Measurements from ENCODE around the gene NUAK2. TPM values are rescaled to one million over a fixed set of nuclear protein-coding genes. Genes with fewer than 3 reads are reported as not detected.

The NUAK2 gene
- total RNA-seq, 3 donors from 2014 or later (not counting 1 experiment from before 2014, with no cell fraction given), result 17.3 to 21.7 (median 21.5) TPM

- no peaks in the 10 kb centered on the region for H3K9me3 ChIP-seq (ENCODE audit: control insufficient read depth, insufficient read depth, low read length)
- H3K4me3 ChIP-seq (ENCODE audit: low read length), result no peak overlapping the region
- WGBS (ENCODE audit: insufficient coverage), result 83% methylated on average over 6 of the region's 6 CpGs
- no peak overlapping the region for H3K4me3 Mint-ChIP-seq
- no peak overlapping the region for H3K27ac Mint-ChIP-seq
- H3K27me3 ChIP-seq (ENCODE audit: control insufficient read depth, insufficient read depth, low read length), result no peaks in the 10 kb centered on the region
- H3K36me3 ChIP-seq (ENCODE audit: control insufficient read depth, insufficient read depth, low read length), result no peaks in the 10 kb centered on the region
- no peak overlapping the region for H3K27ac ChIP-seq (ENCODE audit: low read length)
- H3K27me3 Mint-ChIP-seq (ENCODE audit: low read depth in 2 of 2), result peaks cover 11 to 26% of the 10 kb centered on the region in 2 donors
- H3K36me3 Mint-ChIP-seq, result no peaks in the 10 kb centered on the region
- no peak for TF ChIP-seq CTCF (IDR thresholded peaks at IDR 0.05)
- ATAC-seq, result no peak
- no peaks in the 10 kb centered on the region for H3K9me3 Mint-ChIP-seq
- H3K4me1 Mint-ChIP-seq, result no peaks in the 10 kb centered on the region
- peaks cover 16% of the 10 kb centered on the region for H3K4me1 ChIP-seq (ENCODE audit: control insufficient read depth, insufficient read depth, low read length)
- DNase-seq, result no peak
- intact Hi-C loops (cut with micrococcal nuclease), result loop anchor here (1.0 to 10.0 kb wide), 3 partner anchors 132 to 311 kb away; no protein-coding TSS in a partner anchor
Measured at GRCh38 chr1:205353612-205354011, 32.1 kb upstream of the NUAK2 start.

GRCh38 chr1:205353191-205353590 is 31.6 kb upstream of the NUAK2 start:
- H3K4me1 Mint-ChIP-seq, result no peaks in the 10 kb centered on the region
- no peaks in the 10 kb centered on the region for H3K36me3 Mint-ChIP-seq
- peaks cover 16% of the 10 kb centered on the region for H3K4me1 ChIP-seq (ENCODE audit: control insufficient read depth, insufficient read depth, low read length)
- H3K4me3 Mint-ChIP-seq, result no peak overlapping the region
- H3K9me3 ChIP-seq (ENCODE audit: control insufficient read depth, insufficient read depth, low read length), result no peaks in the 10 kb centered on the region
- no peaks in the 10 kb centered on the region for H3K27me3 ChIP-seq (ENCODE audit: control insufficient read depth, insufficient read depth, low read length)
- DNase-seq, result no peak
- intact Hi-C loops (cut with micrococcal nuclease), result loop anchor here (10.0 kb wide), 1 partner anchor 312 kb away; no protein-coding TSS in a partner anchor
- no peak overlapping the region for H3K27ac ChIP-seq (ENCODE audit: low read length)
- peaks cover 10 to 22% of the 10 kb centered on the region in 2 donors for H3K27me3 Mint-ChIP-seq (ENCODE audit: low read depth in 2 of 2)
- TF ChIP-seq CTCF (IDR thresholded peaks at IDR 0.05), result no peak
- 98% methylated on average over 4 of the region's 4 CpGs for WGBS (ENCODE audit: insufficient coverage)
- H3K36me3 ChIP-seq (ENCODE audit: control insufficient read depth, insufficient read depth, low read length), result no peaks in the 10 kb centered on the region
- no peak overlapping the region for H3K27ac Mint-ChIP-seq
- H3K9me3 Mint-ChIP-seq, result no peaks in the 10 kb centered on the region
- ATAC-seq, result no peak
- H3K4me3 ChIP-seq (ENCODE audit: low read length), result no peak overlapping the region

GRCh38 chr1:205351984-205352713 is 30.6 kb upstream of the NUAK2 start:
- H3K27ac Mint-ChIP-seq, result no peak overlapping the region

More at GRCh38 chr1:205351984-205352713, 30.6 kb upstream of the NUAK2 start:
- no peak overlapping the region for H3K4me3 Mint-ChIP-seq
- ATAC-seq (no peak), DNase-seq (no peak)
- WGBS (ENCODE audit: insufficient coverage), result 93% methylated on average over 10 of the region's 11 CpGs
- no peaks in the 10 kb centered on the region for H3K36me3 Mint-ChIP-seq
- no peaks in the 10 kb centered on the region for H3K36me3 ChIP-seq (ENCODE audit: control insufficient read depth, insufficient read depth, low read length)
- H3K9me3 Mint-ChIP-seq, result no peaks in the 10 kb centered on the region
- H3K4me1 Mint-ChIP-seq, result no peaks in the 10 kb centered on the region
- no peak overlapping the region for H3K27ac ChIP-seq (ENCODE audit: low read length)
- H3K4me1 ChIP-seq (ENCODE audit: control insufficient read depth, insufficient read depth, low read length), result peaks cover 16% of the 10 kb centered on the region
- no peak overlapping the region for H3K4me3 ChIP-seq (ENCODE audit: low read length)
- peaks cover 10 to 14% of the 10 kb centered on the region in 2 donors for H3K27me3 Mint-ChIP-seq (ENCODE audit: low read depth in 2 of 2)
- H3K9me3 ChIP-seq (ENCODE audit: control insufficient read depth, insufficient read depth, low read length), result no peaks in the 10 kb centered on the region
- no peak for TF ChIP-seq CTCF (IDR thresholded peaks at IDR 0.05)
- no peaks in the 10 kb centered on the region for H3K27me3 ChIP-seq (ENCODE audit: control insufficient read depth, insufficient read depth, low read length)
- intact Hi-C loops (cut with micrococcal nuclease), result loop anchor here (10.0 kb wide), 1 partner anchor 313 kb away; no protein-coding TSS in a partner anchor

Data from natural killer cell (primary cell).